ENCODE results near the gene FAM177B.

GRCh38 chr1:222777977-222778376, 41.0 kb downstream of the FAM177B start:
- TF ChIP-seq EZH2phosphoT487 (IDR thresholded peaks at IDR 0.05; ENCODE audit: borderline replicate concordance, low read length), result no peak
- TF ChIP-seq CTCF (conservative IDR thresholded peaks at IDR 0.05; ENCODE audit: low read depth, low read length), result no peak
- TF ChIP-seq EZH2 (IDR thresholded peaks at IDR 0.05; ENCODE audit: low read length, unreplicated experiment), result no peak

All from PC-3 (cell line).